HepG2 (cell line): ENCODE results near the gene ADAMTS18. TPM values are rescaled to one million over a fixed set of nuclear protein-coding genes. Genes with fewer than 3 reads are reported as not detected.

Experiments
- ATAC-seq: fragments of 200-7000 bp; cut with Tn5 transposase; 3 replicates; pipeline ENCODE4 v1.9.1; 2020; ENCODE audit warnings: mild to moderate bottlenecking, moderate library complexity
- BruUV-seq: library from RNA; stranded (reverse); fragments of 400-500 nt; replicated peaks from 2 replicates; lab custom pipeline; 2021; lab: Mats Ljungman, UMichigan
- CTCF ChIA-PET: fragments of 300-600 bp; formaldehyde crosslinking; extraction: SDS; loops from one replicate; lab custom pipeline; 2021; ENCODE audit warnings: low total read pairs, inconsistent platforms, low intra/inter-chr PET ratio; lab: Yijun Ruan, JAX
- POLR2A ChIA-PET: fragments of 350-600 bp; sonication (Branson Sonifier 250); formaldehyde crosslinking; loops from one replicate; lab custom pipeline; 2020; ENCODE audit warnings: antibody characterized with exemption, inconsistent platforms; lab: Yijun Ruan, JAX
- DNase-seq: peaks from one replicate; pipeline ENCODE4 v3.0.0-alpha.2; 2015; ENCODE audit warnings: low spot score
- FAIRE-seq: peaks from 3 replicates; lab custom pipeline; 2011; peaks lifted over from hg19 to GRCh38; lab: Jason Lieb, UNC
- H2AFZ ChIP-seq: one replicate; pipeline ENCODE4 v1.6.1; 2011; ENCODE audit warnings: low read length, inconsistent platforms
- H3K27ac ChIP-seq: fragments of 300-600 bp; 3 replicates; pipeline ENCODE4 v1.8.0; 2011; ENCODE audit warnings: mixed run types, mild to moderate bottlenecking, mixed read lengths, low read length, inconsistent platforms; ENCODE audit not compliant: insufficient read depth; ENCODE audit errors: extremely low read length
- H3K27me3 ChIP-seq, 2 experiments: fragments of 200-600 bp in 1 of 2; 2 replicates in 1 of 2; 3 replicates in 1 of 2; pipeline versions ENCODE4 v1.6.0 to v1.8.0; 2011; ENCODE audit warnings: low read length in 2 of 2, mild to moderate bottlenecking in 2 of 2, moderate library complexity in 2 of 2, inconsistent platforms in 1 of 2; ENCODE audit not compliant: insufficient read depth in 2 of 2, control insufficient read depth in 1 of 2
- H3K36me3 ChIP-seq, 2 experiments: fragments of 200-600 bp in 1 of 2; replicated peaks in 1 of 2; 2 replicates in 1 of 2; 3 replicates in 1 of 2; pipeline versions ENCODE4 v1.5.1 to v1.8.0; 2011; ENCODE audit warnings: low read length in 2 of 2, inconsistent platforms in 1 of 2; ENCODE audit not compliant: insufficient read depth in 2 of 2, control insufficient read depth in 1 of 2
- H3K4me1 ChIP-seq: 2 replicates; pipeline ENCODE4 v1.5.1; 2012; ENCODE audit warnings: low read length, inconsistent platforms; ENCODE audit not compliant: insufficient read depth
- H3K4me2 ChIP-seq: 2 replicates; pipeline ENCODE4 v1.6.0; 2011; ENCODE audit warnings: low read depth, low read length, inconsistent platforms
- H3K4me3 ChIP-seq, 3 experiments: fragments of 200-600 bp in 1 of 3; sonication (generic), shearing (Covaris generic) in 1 of 3; replicated peaks in 1 of 3; 2 replicates each; pipeline ENCODE4 v1.5.1; 2011 to 2016; ENCODE audit warnings: low read length in 3 of 3, inconsistent platforms in 2 of 3, low read depth in 2 of 3, mild to moderate bottlenecking in 2 of 3, control low read depth in 1 of 3, mixed read lengths in 1 of 3; ENCODE audit not compliant: insufficient read depth in 1 of 3
- H3K79me2 ChIP-seq: one replicate; pipeline ENCODE4 v1.6.1; 2011; ENCODE audit warnings: low read length, inconsistent platforms; ENCODE audit not compliant: insufficient read depth
- H3K9ac ChIP-seq: 2 replicates; pipeline ENCODE4 v1.6.0; 2011; ENCODE audit warnings: mild to moderate bottlenecking, low read depth, low read length, inconsistent platforms; ENCODE audit not compliant: insufficient read depth
- H3K9me3 ChIP-seq: 2 replicates; pipeline ENCODE4 v1.5.1; 2012; ENCODE audit warnings: mild to moderate bottlenecking, low read length
- H4K20me1 ChIP-seq: 2 replicates; pipeline ENCODE4 v1.6.0; 2011; ENCODE audit warnings: inconsistent platforms, mild to moderate bottlenecking, low read length, moderate library complexity; ENCODE audit not compliant: insufficient read depth
- ATF3 ChIP-seq: sonication (generic); formaldehyde crosslinking; IDR thresholded peaks from 2 replicates; pipeline ENCODE4 v1.4.0; 2020; ENCODE audit warnings: missing genetic modification reagents
- CBX1 ChIP-seq: IDR thresholded peaks from one replicate; pipeline ENCODE4 v1.6.1; 2016; ENCODE audit warnings: antibody characterized with exemption, low read depth
- CEBPB ChIP-seq: IDR thresholded peaks from 2 replicates; pipeline ENCODE4 v1.6.1; 2011; ENCODE audit warnings: low read depth, low read length, improper control_type of control experiment, borderline replicate concordance
- CHD4 ChIP-seq: fragments of 200-600 bp; sonication (generic); IDR thresholded peaks from 2 replicates; pipeline ENCODE4 v1.7.0; 2017; ENCODE audit warnings: mild to moderate bottlenecking, low read length, borderline replicate concordance
- E2F5 ChIP-seq: sonication (generic); formaldehyde crosslinking; conservative IDR thresholded peaks from 2 replicates; pipeline ENCODE4 v1.4.0; 2020; ENCODE audit warnings: missing genetic modification reagents
- HNRNPL ChIP-seq: fragments of 200-400 bp; formaldehyde crosslinking; IDR thresholded peaks from 2 replicates; pipeline ENCODE4 v1.6.1; 2017; ENCODE audit warnings: mild to moderate bottlenecking, low read depth, low read length
- KDM6A ChIP-seq: IDR thresholded peaks from 2 replicates; pipeline ENCODE4 v1.6.1; 2016; ENCODE audit warnings: low read depth
- MIXL1 ChIP-seq: IDR thresholded peaks from 2 replicates; pipeline ENCODE4 v1.6.1; 2016
- NFATC3 ChIP-seq: sonication (generic); formaldehyde crosslinking; IDR thresholded peaks from 2 replicates; pipeline ENCODE4 v1.5.1; 2020; ENCODE audit warnings: mild to moderate bottlenecking, missing genetic modification reagents
- NPAS2 ChIP-seq: sonication (generic); formaldehyde crosslinking; IDR thresholded peaks from 2 replicates; pipeline ENCODE4 v1.8.0; 2022; ENCODE audit warnings: mild to moderate bottlenecking, missing genetic modification reagents, borderline replicate concordance
- SATB2 ChIP-seq: sonication (generic); formaldehyde crosslinking; IDR thresholded peaks from 2 replicates; pipeline ENCODE4 v1.5.0; 2020; ENCODE audit warnings: missing genetic modification reagents
- STAT5B ChIP-seq: sonication (generic); formaldehyde crosslinking; IDR thresholded peaks from 2 replicates; pipeline ENCODE4 v1.4.0; 2020; ENCODE audit warnings: missing genetic modification reagents
- TBL1XR1 ChIP-seq: fragments of 150-350 bp; IDR thresholded peaks from 2 replicates; pipeline ENCODE4 v1.6.1; 2014; ENCODE audit warnings: borderline replicate concordance, low read length; ENCODE audit not compliant: partially characterized antibody
- THAP9 ChIP-seq: sonication (generic); formaldehyde crosslinking; IDR thresholded peaks from 2 replicates; pipeline ENCODE4; 2020; ENCODE audit warnings: missing genetic modification reagents, mild to moderate bottlenecking, borderline replicate concordance
- ZNF574 ChIP-seq: sonication (generic); formaldehyde crosslinking; IDR thresholded peaks from 2 replicates; pipeline ENCODE4 v1.4.0; 2020; ENCODE audit warnings: missing genetic modification reagents
- ZNF598 ChIP-seq: sonication (generic); formaldehyde crosslinking; IDR thresholded peaks from 2 replicates; pipeline ENCODE4 v1.5.1; 2020; ENCODE audit warnings: mild to moderate bottlenecking, missing genetic modification reagents, borderline replicate concordance
- ZNF777 ChIP-seq: sonication (generic); formaldehyde crosslinking; IDR thresholded peaks from 2 replicates; pipeline ENCODE4 v1.4.0; 2020; ENCODE audit warnings: missing genetic modification reagents
- ZNF781 ChIP-seq: sonication (generic); formaldehyde crosslinking; IDR thresholded peaks from 2 replicates; pipeline ENCODE4 v1.5.1; 2020; ENCODE audit warnings: borderline replicate concordance, mild to moderate bottlenecking, missing genetic modification reagents; ENCODE audit errors: not compliant biosample characterization
- ZNF879 ChIP-seq: sonication (generic); formaldehyde crosslinking; IDR thresholded peaks from 2 replicates; pipeline ENCODE4 v1.8.1; 2023; ENCODE audit warnings: missing genetic modification reagents
- WGBS: methylation state at CpG from one replicate; pipeline ENCODE4 v1.1.6; 2017; ENCODE audit warnings: low lambda C conversion rate; 5-methylcytosine and 5-hydroxymethylcytosine counted together
- in situ Hi-C: cut with HindIII; loops from 2 replicates; pipeline ENCODE4 v1.10.0; 2017; ENCODE audit warnings: low pct_unique_long_range_greater_than_20kb; ENCODE audit not compliant: extremely low pct_ligation_motif_present
- intact Hi-C: fragments of 100-400 bp; cut with micrococcal nuclease; formaldehyde crosslinking; loops from one replicate; pipeline ENCODE4 v1.10.0; 2022; ENCODE audit not compliant: unreplicated experiment
- polyA plus RNA-seq, 8 experiments: library from polyadenylated mRNA; depleted of rRNA in 3 of 8; stranded (reverse) in 7 of 8; unstranded in 1 of 8; fragments of >200 nt; fragmentation: Illumina TruSeq in 4 of 8; extraction: Trizol in 4 of 8; gene quantifications; 2 replicates each; pipeline versions ENCODE4 v1.2.1 to v1.2.3, GENCODE V29; 2011 to 2016; ENCODE audit warnings: low read depth in 4 of 8, missing spikeins in 1 of 8, mixed read lengths in 1 of 8; ENCODE audit not compliant: insufficient read depth in 1 of 8
- total RNA-seq, 5 experiments: library from RNA; depleted of rRNA; stranded (reverse); fragments of >200 nt; fragmentation: Illumina TruSeq; extraction: Trizol; gene quantifications; 2 replicates each; pipeline ENCODE4 v1.2.3, GENCODE V29; 2016; ENCODE audit warnings: low read depth in 1 of 5

The ADAMTS18 gene
- total and polyA plus RNA-seq, 2 of the 13 experiments (the other 11 are each of a cell fraction or from before 2014, with no cell fraction given): 0.01 TPM; not detected in 1

- TF ChIP-seq MIXL1: no peak
- no peak for TF ChIP-seq CBX1
- TF ChIP-seq ZNF781 (CRISPR knock-in tag): no peak
- TF ChIP-seq KDM6A: no peak
- no peak for TF ChIP-seq HNRNPL
- TF ChIP-seq ZNF574 (CRISPR knock-in tag): no peak
- TF ChIP-seq ATF3: no peak
- no peak for TF ChIP-seq NFATC3 (CRISPR knock-in tag)
- no peak for TF ChIP-seq SATB2 (CRISPR knock-in tag)
- TF ChIP-seq ZNF777 (CRISPR knock-in tag): no peak
- no peak for TF ChIP-seq NPAS2 (CRISPR knock-in tag)
- no peak for TF ChIP-seq ZNF598 (CRISPR knock-in tag)
- no peak for TF ChIP-seq CHD4
- no peak for TF ChIP-seq THAP9 (CRISPR knock-in tag)
- TF ChIP-seq CEBPB: no peak
- TF ChIP-seq E2F5: no peak
- no peak for TF ChIP-seq TBL1XR1
- TF ChIP-seq ZNF879: no peak
- TF ChIP-seq STAT5B (CRISPR knock-in tag): no peak
- 0% methylated on average over 2 of the region's 2 CpGs for WGBS
- no peaks in the 10 kb centered on the region for H3K36me3 ChIP-seq
- peaks cover 0 to 40% of the 10 kb centered on the region in 2 experiments; a peak in 3 of 5 replicates for H3K27me3 ChIP-seq
- no peak overlapping the region for H2AFZ ChIP-seq
- no peak for DNase-seq
- FAIRE-seq: no peak
- H3K27ac ChIP-seq: no peak overlapping the region
- H4K20me1 ChIP-seq: no peaks in the 10 kb centered on the region
- in situ Hi-C loops (no loop called here), intact Hi-C loops (no loop called here)
- H3K9ac ChIP-seq: no peak overlapping the region
- ChIA-PET POLR2A (no interaction called here), CTCF (no interaction called here)
- no peaks in the 10 kb centered on the region for H3K4me1 ChIP-seq
- H3K79me2 ChIP-seq: no peaks in the 10 kb centered on the region
- no peak for ATAC-seq
- H3K9me3 ChIP-seq: no peaks in the 10 kb centered on the region
- BruUV-seq: no TSS peak
- H3K4me3 ChIP-seq: no peak overlapping the region
- no peak overlapping the region for H3K4me2 ChIP-seq
Observed at GRCh38 chr16:77289331-77289809, 145.5 kb downstream of the ADAMTS18 start.
